ENCODE measurements around the gene HSD17B12. TPM values are rescaled to one million over a fixed set of nuclear protein-coding genes. Genes with fewer than 3 reads are reported as not detected.

HSD17B12 gene
- total RNA-seq, 1 donor from 2014 or later, result 53.1 TPM

- no peak for DNase-seq (ENCODE audit: extremely low read depth, low read depth, low spot score)
These were observed 176.5 kb downstream of the HSD17B12 start for GRCh38 chr11:43856993-43857392.

GRCh38 chr11:43861141-43861540 is 180.6 kb downstream of the HSD17B12 start:
- no peak for DNase-seq (ENCODE audit: extremely low read depth, low read depth, low spot score)

GRCh38 chr11:43866520-43866919 is 186.0 kb downstream of the HSD17B12 start:
- DNase-seq (ENCODE audit: extremely low read depth, low read depth, low spot score), result no peak

- no peak for DNase-seq (ENCODE audit: extremely low read depth, low read depth, low spot score)
These were observed 186.4 kb downstream of the HSD17B12 start for GRCh38 chr11:43866969-43867368.

GRCh38 chr11:43868852-43869567 is 188.5 kb downstream of the HSD17B12 start:
- DNase-seq (ENCODE audit: extremely low read depth, low read depth, low spot score), result no peak

GRCh38 chr11:43871051-43871450 is 190.5 kb downstream of the HSD17B12 start:
- DNase-seq (ENCODE audit: extremely low read depth, low read depth, low spot score), result no peak

GRCh38 chr11:43872995-43873394 is 192.5 kb downstream of the HSD17B12 start:
- no peak for DNase-seq (ENCODE audit: extremely low read depth, low read depth, low spot score)

- DNase-seq (ENCODE audit: extremely low read depth, low read depth, low spot score), result no peak
These were observed 193.5 kb downstream of the HSD17B12 start for GRCh38 chr11:43874078-43874477.

- no peak for DNase-seq (ENCODE audit: extremely low read depth, low read depth, low spot score)
These were observed 194.2 kb downstream of the HSD17B12 start for GRCh38 chr11:43874738-43875137.

- no peak for DNase-seq (ENCODE audit: extremely low read depth, low read depth, low spot score)
These were observed 199.5 kb downstream of the HSD17B12 start for GRCh38 chr11:43879789-43880639.

GRCh38 chr11:43880640-43881159 is 200.2 kb downstream of the HSD17B12 start, which contains the start of gene ALKBH3:
Gene ALKBH3 (plus strand): TSS chr11:43880831. CDS start chr11:43882653, 1,822 bp downstream.
- peak; percentile 70 for DNase-seq (ENCODE audit: extremely low read depth, low read depth, low spot score)

GRCh38 chr11:43892851-43893250 is 212.3 kb downstream of the HSD17B12 start:
- no peak for DNase-seq (ENCODE audit: extremely low read depth, low read depth, low spot score)

- no peak for DNase-seq (ENCODE audit: extremely low read depth, low read depth, low spot score)
These were observed 214.0 kb downstream of the HSD17B12 start for GRCh38 chr11:43894546-43894945.

GRCh38 chr11:43895601-43896000 is 215.1 kb downstream of the HSD17B12 start:
- no peak for DNase-seq (ENCODE audit: extremely low read depth, low read depth, low spot score)

GRCh38 chr11:43898574-43898973 is 218.0 kb downstream of the HSD17B12 start:
- DNase-seq (ENCODE audit: extremely low read depth, low read depth, low spot score), result peak; percentile 63

GRCh38 chr11:43899094-43899493 is 218.6 kb downstream of the HSD17B12 start:
- no peak for DNase-seq (ENCODE audit: extremely low read depth, low read depth, low spot score)

GRCh38 chr11:43901551-43901950 is 221.0 kb downstream of the HSD17B12 start:
- no peak for DNase-seq (ENCODE audit: extremely low read depth, low read depth, low spot score)

GRCh38 chr11:43903078-43903477 is 222.5 kb downstream of the HSD17B12 start:
- no peak for DNase-seq (ENCODE audit: extremely low read depth, low read depth, low spot score)

GRCh38 chr11:43903969-43904368 is 223.4 kb downstream of the HSD17B12 start:
- no peak for DNase-seq (ENCODE audit: extremely low read depth, low read depth, low spot score)

GRCh38 chr11:43904742-43905535 is 224.4 kb downstream of the HSD17B12 start:
- peak; percentile 51 for DNase-seq (ENCODE audit: extremely low read depth, low read depth, low spot score)

GRCh38 chr11:43905813-43906241 is 225.3 kb downstream of the HSD17B12 start:
- peak; percentile 91 for DNase-seq (ENCODE audit: extremely low read depth, low read depth, low spot score)

Data from glomerular endothelial cell (primary cell).